Right renal cortex interstitium (tissue), 3 donors: ENCODE measurements around the gene MAK. TPM values are rescaled to one million over a fixed set of nuclear protein-coding genes. Genes with fewer than 3 reads are reported as not detected.
"Not testable (repeated sequence)": the region's sequence is repeated elsewhere in the genome, so short reads cannot be mapped to it uniquely, and the experiment has no call there.

Experiments
- DNase-seq, 3 donors: peaks; one replicate each; pipeline ENCODE4 v3.0.0-alpha.2; 2013; ENCODE audit warnings: low read depth in 3 of 3, low spot score in 2 of 3
- polyA plus RNA-seq, 3 donors: library from polyadenylated mRNA; unstranded; fragments of 120-200 nt; gene quantifications; one replicate each; pipeline ENCODE4 v1.2.1, GENCODE V29; 2013; ENCODE audit not compliant: insufficient read length in 3 of 3

Gene MAK
- polyA plus RNA-seq, 3 donors: 1.2 to 1.8 (median 1.4) TPM

DNA sequence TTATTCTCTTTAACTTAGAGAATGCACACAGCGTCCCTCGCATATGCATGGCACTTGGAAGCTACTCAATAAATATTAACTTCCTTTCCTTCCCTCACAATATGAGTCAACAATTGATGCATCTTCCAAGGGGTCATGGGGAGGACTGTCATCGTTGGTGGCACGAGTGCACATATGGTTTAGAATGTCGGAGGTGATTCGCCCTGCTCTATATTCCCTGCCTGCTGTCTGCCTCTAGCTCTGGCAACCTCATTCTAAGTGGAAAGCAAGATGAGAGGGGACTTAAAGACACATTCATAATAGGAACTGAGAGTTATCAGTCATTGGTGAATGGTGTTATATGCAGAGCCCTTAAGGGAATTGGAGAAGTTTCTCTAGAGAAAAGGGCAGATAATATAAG is 44.6 kb downstream of the MAK start:
- no peak for DNase-seq

DNA sequence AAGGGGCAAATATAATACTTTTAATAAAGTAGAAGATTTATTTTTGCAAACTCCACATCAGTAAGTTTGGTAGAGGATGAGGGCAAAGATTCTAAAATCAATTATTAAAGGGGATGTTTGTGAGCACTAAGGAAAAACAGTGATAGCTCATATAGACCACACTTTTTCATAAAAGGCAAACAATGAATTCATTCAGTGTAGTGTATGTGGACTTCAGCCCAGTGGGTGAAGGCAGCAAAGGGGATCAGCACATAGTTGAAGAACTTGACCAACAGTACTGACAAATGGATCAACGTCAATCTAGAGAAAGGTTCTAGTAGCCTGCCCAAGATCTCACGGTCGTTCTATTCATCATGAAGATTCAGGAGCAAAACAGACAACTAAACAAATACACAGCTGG is 45.3 kb downstream of the MAK start:
- DNase-seq: no peak

DNA sequence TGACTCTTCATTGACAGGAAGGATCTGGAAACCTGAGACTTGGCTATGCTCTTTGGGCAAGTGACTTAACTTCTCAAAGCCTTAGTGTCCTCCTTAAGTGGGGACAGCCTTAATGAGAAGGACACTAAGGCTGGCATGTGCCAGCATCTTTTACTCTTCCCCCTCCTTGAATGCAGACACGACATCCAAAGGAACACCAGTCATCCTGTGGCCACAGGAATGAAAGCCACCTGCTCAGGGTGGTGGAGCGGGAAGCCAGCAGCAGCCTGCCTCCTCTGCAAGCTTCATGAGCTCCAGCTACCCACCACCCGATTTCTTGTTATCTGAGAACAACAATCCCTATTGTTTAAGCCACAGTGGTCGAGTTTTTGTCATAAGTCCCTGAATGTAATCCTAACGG is 46.2 kb downstream of the MAK start:
- no peak for DNase-seq

DNA sequence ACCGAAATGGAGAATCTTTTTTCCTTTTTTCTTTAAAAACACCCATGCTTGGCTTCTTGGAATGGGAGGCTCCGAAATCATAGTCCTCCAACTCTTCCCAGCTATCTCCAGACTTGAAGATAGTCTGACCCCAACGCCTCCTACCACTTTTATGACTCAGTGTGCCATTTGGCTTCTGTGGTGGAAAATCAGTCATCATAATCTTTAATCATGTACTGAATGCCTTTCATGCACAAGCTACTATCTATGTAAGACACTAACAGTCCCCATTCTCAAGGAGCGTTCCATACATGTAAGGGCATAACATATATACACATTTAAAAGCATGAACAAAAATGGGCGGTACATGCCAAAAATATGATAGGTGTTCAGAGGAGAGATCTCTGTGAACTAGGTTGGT is 46.7 kb downstream of the MAK start:
- no peak for DNase-seq

DNA sequence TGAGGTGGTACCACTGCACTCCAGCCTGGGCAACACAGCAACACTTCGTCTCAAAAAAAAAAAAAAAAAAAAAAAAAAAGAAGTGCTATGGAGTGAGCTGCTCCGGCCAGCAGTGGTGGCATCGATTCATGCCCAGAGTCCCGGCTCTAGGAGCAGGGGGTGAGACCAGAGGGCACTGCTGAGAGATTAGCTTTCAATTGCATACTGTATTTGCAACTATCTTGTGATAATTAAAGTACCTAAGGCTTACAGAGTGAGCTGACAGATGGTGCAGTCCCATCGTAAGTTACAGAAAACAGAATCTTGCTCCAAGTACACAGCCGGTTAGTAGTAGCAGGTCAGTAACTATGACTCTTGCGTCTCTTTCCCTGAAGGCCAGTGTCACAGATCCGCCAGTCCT is 59.3 kb downstream of the MAK start:
- DNase-seq: no peak

DNA sequence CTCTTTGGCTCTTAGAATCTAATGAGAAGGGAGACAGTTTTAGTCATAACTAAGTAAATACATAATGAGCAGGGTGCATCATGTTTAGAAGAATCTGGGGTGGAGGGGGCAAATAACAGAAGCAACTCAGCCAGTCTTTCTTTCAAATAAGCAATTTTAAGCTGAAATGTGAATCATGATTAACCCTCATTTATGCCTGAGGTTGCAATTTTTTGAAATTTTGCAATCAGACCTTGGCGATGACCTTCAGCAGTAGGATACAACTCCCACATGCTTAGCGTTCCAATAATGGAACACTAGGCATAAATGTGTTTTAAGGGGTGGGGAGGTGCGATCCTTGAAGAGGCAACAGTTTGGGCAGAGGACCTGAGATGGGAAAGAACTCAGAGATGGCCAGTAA is 60.1 kb downstream of the MAK start:
- no peak for DNase-seq

DNA sequence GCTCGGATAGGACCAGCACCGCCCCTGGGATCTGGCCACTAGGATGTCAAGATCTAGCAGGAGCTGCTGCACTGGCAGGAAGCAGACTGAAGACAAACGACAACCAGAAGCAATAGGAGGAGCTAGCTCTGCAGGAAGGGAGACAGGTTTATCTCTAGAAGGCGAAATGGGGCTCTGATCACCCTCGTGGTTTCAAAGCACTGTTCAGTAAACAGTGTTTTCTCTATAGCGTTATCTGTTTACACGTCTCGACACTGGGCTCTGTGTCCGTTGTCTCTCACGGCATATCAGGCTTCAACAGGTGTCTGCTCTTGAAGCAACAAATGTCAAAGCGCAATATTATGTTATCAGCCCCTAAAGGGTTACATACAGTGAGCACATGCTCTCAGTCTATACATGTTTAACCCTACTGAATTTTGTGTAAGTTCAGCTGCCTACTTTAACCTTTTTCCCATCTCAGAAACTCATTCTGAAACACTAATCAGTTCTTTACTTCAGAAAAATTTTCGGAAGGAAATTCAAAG is 66.9 kb downstream of the MAK start:
- DNase-seq: no peak

DNA sequence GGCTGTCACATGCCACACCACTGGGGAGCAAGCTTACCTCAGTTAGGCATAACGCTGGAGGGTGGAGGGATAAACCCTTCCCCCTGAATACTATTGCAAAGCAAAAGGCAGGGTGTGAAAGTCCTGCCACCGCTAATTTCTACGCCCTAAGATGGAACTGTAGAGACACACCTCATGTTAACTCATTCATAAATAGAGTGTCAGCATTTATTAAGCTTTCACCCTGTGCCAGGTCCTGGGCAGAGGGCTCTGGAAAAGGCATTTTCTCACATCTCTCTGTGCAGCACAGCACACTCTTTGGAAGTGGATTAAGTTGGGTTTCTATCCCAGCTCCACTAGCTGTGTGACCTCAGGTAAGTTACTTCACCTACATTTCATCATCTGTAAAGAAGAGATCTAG is 68.9 kb downstream of the MAK start:
- DNase-seq: no peak

DNA sequence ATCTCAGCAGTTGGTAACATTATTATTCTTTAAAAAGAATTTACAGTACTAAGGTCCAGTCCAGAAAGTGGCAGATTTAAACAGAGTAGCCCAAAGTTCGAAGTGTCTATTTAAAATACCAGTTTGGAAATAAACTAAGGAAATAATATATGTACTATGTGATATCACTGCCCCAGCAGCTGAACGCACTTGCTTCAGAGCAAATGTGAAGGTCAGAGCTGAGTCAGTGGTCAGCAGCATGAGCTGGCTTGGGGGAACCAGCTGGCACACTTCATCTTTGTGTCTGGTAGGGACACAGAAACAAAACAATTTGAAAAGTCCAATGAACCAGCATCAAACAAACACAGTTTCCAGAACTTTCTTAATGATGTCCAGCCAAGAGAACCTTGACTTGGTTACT is 75.3 kb downstream of the MAK start:
- no peak for DNase-seq

DNA sequence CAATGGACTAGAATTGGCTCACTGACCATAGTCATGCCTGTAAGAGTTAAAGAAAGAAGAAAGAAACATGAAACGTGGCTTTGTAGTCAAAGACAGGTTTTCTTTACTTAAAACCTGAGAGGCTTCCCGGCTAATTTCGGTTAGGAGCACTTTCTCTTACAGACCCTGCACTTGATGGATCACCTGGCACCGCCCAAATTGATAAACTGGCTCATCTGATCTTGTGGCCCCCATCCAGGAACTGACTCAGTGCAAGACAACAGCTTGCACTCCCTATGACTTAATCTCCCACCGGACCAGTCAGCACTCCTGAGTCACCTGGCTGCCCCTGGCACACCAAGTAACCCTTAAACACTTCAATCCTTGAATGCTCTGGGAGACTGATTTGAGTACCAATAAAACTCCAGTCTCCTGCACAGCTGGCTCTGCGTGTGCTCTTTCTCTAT is 78.4 kb downstream of the MAK start:
- no peak for DNase-seq

DNA sequence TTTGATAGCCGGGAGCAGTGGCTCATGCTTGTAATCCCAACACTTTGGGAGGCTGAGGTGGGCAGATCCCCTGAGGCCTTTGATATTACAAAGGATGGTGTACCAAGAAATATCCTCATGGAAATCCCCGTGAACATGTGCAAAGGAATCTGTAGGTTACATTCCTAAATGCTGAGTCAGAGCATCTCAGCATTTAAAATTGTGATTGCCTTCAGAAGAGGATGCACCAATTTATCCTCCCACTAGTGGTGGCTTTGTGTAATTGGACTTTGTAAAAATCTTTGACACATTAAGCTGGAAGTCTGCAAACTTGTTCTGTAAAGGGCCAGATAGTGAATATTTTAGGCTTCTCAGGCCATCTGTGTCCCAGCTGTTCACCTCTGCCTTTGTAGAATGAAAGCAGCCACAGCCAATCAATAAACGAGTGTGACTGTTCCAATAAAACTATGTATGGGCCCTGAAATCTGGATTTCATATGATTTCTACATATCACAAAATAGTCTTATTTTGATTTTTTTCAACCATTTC is 79.0 kb downstream of the MAK start:
- no peak for DNase-seq

DNA sequence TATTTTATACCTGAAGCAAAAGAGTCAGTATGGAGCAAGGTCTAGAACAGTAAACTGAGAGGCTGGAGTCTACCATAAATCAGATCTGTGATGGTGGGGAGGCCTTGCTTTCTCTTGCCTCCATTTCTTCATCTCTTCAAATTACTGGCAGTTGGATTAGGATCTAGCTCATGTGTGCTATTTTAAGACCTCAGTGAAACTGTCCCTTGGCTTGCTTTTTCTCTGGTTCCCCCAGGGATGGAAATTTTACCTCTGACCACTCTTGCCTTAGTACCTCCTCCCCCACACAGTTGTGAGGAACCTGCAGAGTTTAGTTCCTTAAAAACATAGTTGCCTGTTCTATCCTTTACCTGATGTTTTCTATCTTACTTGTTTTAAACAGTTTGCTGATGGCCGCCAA is 82.3 kb downstream of the MAK start:
- no peak for DNase-seq

DNA sequence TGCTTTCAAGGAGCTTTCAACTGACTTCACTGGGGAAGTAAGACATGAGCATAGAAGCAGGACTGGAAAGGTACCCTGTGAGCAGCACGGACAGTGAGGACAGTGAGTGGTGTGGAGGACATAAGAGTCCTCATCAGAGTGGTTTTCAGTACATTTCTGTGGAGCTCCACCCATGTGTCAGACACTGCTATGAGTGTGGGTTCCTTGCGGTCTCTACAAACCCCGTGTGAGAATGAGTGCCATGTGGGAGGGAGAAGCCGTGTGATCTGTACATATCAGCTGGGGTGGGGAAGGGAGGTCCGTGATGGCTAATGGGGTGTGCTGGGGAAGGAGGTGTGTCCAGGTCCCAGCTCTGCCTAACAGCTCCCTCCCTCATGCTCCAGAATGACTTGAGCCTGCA is 86.6 kb downstream of the MAK start:
- not testable (repeated sequence) for DNase-seq

DNA sequence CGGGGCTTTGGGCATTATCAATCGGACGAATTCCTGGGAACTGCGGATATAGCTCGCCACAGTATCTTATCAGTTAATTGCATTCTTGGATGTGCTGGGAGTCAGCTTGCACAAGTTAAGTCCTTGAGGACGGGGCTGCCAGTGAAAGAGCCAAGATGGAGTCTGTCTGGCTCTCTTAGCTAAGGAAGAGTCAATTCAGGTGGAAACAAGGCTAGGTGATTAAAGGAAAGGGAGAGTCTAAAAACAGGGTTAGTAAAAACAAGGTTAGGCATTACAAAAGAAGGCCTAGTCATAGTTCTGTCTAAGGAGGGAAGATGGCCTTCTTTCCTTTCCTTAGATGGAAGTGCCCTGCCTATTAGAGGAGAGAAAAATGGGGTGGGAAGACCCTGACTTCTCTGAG is 87.8 kb downstream of the MAK start:
- DNase-seq: not testable (repeated sequence)

DNA sequence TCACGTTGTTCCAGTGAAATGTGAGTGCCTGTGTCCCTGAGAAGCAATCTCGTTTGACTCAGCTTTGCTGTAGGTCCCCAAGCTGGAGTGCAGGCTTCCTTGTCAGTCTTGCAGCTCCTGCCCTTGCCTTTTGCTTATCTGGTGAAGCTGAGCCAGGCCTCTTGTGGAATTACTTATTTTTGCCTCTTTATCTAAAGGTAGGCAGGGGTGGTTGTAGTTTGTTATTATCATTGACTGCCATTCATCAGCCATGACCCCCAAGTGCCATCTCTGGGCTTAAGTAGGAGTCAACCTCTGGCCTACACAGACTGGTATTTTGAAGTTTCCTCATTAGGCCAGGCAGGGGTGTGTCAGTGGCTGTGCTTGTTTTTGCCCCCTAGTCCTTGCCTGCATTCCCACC is 88.6 kb downstream of the MAK start:
- no peak for DNase-seq

DNA sequence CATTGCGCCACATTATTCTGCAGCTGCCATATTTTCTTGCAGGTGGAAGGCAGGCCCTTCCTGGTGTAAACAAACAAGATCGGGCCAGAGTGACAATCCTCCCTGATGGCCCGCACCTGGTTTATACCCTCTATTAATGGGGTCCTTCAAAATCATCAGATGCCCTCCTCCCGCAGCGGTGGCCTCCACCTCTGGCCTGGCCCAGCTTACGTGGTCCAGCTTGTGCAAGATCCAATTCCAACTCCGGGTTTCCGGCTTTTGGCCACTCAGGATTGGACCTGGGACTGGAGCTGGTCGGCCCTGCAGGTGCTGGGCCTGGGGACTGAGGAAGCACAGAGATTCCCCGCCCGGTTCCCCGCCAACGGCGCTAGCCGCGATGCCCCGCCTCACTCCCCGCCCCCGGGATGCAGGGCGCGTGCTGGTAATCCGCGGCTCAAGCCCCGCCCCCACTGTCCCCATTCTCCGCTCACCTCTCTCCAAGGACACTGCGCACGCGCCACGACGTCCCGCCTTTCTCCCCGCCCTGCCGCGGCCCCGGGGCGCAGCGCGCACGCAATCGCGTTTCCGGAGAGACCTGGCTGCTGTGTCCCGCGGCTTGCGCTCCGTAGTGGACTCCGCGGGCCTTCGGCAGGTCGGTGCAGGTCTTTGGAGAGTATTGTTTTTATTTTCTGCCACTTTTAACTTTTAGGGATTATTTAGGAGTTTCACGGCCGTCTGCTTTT is 90.9 kb downstream of the MAK start, which contains the start of gene TMEM14B:
TSS of gene TMEM14B (plus strand) at position 555 of the 722 bp plus-strand sequence. CDS start 1,441 bp downstream, outside the sequence.
- DNase-seq: peak; percentile 87 to 94 (median 94)

DNA sequence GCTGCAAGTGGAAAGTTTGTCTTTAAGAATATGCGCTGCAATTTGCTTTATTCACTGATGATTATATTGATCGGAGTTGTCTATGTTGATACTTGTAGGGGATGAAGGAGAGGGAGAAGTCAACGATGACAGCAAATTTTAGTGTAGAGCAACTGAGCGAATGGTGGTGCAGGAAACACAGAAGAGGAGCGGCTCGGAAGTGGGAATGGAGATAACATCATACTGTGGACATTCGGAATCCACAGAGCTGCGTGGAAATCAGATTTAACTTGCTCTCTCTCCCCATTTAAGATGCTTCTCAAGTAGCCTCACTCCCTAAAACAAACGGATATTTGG is 91.5 kb downstream of the MAK start:
- no peak for DNase-seq

DNA sequence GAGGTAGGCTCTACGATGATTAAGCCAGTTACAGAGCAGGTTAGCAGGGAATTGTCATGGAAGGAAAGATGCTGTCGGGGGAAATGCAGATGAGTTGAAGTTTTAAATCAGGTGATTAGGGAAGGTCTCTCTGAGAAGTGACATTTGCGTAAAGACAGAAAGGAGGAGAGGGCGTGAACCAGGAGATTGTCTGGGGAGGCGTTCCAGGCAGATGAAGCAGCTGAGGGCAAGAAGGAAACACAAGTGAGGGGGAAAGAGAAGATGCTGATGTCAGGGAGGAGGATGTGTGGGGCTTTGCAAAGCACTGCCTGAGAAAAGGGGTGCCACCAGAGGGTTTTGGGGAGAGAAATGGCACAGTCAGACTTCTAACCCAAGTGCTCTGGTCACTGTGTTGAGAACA is 93.2 kb downstream of the MAK start:
- no peak for DNase-seq

DNA sequence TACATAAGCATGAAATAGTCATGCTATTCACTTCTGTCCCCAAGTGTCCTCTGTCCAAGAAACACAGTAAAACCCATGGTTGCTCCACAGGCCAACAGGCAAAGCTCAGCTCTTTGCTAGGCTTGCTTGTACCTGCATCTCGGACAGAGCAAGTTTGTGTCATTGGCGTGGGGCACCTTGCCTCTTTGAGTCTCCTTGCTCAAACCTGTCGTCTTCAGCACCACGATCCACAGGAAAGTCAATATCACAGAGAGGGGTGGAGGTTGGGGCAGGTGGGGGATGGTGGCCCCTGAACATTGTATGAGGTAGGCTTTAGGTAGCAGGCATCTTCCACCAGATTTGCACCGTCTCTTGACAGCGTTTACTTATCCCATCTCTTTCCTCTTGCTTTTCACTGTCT is 94.8 kb downstream of the MAK start:
- DNase-seq: no peak

DNA sequence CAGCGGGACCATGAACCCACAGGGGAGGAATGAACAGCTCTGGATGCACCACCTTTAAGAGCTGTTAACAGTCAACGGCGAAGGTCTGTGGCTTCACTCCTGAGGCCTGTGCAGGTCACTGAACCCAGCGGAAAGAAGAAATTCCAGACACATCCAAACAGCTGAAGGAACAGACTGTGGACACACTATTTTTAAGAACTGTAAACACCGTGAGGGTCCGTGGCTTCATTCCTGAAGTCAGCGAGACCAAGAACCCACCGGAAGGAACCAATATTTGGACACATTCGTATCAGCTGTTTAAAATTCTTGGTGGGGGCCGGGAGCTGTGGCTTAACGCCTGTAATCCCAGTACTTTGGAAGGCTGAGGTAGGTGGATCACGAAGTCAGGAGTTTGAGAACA is 96.1 kb downstream of the MAK start:
- no peak for DNase-seq

DNA sequence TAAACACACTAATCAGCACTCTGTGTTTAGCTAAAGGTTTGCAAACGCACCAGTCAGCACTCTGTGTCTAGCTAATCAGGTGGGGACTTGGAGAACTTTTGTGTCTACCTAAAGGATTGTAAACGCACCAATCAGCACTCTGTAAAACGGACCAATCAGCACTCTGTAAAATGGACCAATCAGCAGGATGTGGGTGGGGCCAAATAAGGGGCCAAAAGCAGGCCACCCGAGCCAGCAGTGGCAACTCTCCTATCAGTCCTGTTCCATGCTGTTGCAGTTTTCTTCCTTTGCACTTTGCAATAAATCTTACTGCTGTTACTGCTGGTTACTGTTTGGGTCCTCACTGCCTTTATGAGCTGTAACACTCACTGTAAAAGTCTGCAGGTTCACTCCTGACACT is 96.7 kb downstream of the MAK start:
- not testable (repeated sequence) for DNase-seq

DNA sequence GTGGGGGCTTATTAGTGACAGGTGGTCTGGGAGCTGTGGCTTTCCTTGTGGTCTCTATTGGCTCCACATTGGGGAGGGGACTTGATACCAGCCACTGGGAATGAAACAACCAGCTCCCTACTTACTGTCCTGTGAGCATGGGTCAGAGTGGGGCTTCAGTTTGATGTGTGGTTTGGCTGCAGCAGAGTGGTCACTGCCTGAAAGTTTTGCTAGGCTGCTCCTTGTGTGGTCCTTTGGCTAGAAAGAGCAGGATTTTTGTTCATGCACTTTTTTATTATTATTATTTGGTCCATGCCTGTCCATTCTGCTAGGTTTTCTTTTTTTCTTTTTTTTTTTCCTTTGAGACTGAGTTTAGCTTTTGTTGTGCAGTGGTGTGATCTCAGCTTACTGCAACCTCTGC is 98.3 kb downstream of the MAK start:
- no peak for DNase-seq

DNA sequence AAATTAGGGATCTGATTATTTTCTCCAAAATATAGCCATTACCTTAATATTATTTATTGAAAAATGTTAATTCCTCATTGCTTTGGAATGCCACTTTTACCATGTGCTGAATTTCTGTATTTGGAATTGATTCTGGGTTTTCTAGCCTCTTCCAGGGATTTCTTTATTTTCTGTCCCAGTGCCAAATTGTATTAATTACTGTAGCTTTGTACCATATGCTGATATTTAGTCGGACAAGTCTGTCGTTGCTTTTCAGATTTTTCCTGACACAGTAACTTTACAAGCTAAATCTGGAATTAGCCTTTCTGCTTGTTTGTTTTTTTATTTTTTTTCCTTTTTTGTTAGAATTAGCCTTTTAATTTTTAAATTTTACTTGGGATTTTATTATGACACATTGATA is 101.6 kb downstream of the MAK start:
- DNase-seq: no peak
